Upper lobe of right lung (tissue), 1 donor: ENCODE results near the gene GAL3ST2. TPM values are rescaled to one million over a fixed set of nuclear protein-coding genes. Genes with fewer than 3 reads are reported as not detected.
"Not testable (repeated sequence)": the region's sequence is repeated elsewhere in the genome, so short reads cannot be mapped to it uniquely, and the experiment has no call there.

Experiments used
- ATAC-seq: fragments of 200-7000 bp; cut with Tn5 transposase; one replicate; pipeline ENCODE4 v1.9.1; 2020; ENCODE audit warnings: mild to moderate bottlenecking, moderate library complexity
- DNase-seq: peaks from one replicate; pipeline ENCODE4 v3.0.0-alpha.2; 2020
- H3K27ac ChIP-seq: fragments of 200-600 bp; one replicate; pipeline ENCODE4 v1.8.0; 2022
- H3K27me3 ChIP-seq: fragments of 200-600 bp; one replicate; pipeline ENCODE4 v1.8.0; 2022; ENCODE audit warnings: mild to moderate bottlenecking
- H3K36me3 ChIP-seq: fragments of 200-600 bp; one replicate; pipeline ENCODE4 v1.8.0; 2022
- H3K4me1 ChIP-seq: fragments of 200-600 bp; one replicate; pipeline ENCODE4 v1.8.0; 2022
- H3K4me3 ChIP-seq: fragments of 200-600 bp; one replicate; pipeline ENCODE4 v1.8.0; 2022; ENCODE audit warnings: mild to moderate bottlenecking
- H3K9me3 ChIP-seq: fragments of 200-600 bp; one replicate; pipeline ENCODE4 v1.8.0; 2022
- intact Hi-C: fragments of 100-400 bp; cut with DNase I; formaldehyde crosslinking; loops from one replicate; pipeline ENCODE4 v1.11.0; 2022
- total RNA-seq: library from RNA; stranded (reverse); fragmentation: NEBNext Ultra II Directional; extraction: Animal tissue kit (Norgen Biotek cat#: 25700); gene quantifications from one replicate; pipeline ENCODE4 v1.2.1, GENCODE V29; 2021
- TF ChIP-seq, protein P1 (sequence below): fragments of 200-600 bp; IDR thresholded peaks from one replicate; pipeline ENCODE4 v1.8.0; 2022; ENCODE audit warnings: antibody characterized with exemption
- donor health status: DM: no; HTN: yes; CAD: no; lungs with severe emphysema.

GAL3ST2 gene
- total RNA-seq, 1 donor from 2014 or later = not detected

DNA sequence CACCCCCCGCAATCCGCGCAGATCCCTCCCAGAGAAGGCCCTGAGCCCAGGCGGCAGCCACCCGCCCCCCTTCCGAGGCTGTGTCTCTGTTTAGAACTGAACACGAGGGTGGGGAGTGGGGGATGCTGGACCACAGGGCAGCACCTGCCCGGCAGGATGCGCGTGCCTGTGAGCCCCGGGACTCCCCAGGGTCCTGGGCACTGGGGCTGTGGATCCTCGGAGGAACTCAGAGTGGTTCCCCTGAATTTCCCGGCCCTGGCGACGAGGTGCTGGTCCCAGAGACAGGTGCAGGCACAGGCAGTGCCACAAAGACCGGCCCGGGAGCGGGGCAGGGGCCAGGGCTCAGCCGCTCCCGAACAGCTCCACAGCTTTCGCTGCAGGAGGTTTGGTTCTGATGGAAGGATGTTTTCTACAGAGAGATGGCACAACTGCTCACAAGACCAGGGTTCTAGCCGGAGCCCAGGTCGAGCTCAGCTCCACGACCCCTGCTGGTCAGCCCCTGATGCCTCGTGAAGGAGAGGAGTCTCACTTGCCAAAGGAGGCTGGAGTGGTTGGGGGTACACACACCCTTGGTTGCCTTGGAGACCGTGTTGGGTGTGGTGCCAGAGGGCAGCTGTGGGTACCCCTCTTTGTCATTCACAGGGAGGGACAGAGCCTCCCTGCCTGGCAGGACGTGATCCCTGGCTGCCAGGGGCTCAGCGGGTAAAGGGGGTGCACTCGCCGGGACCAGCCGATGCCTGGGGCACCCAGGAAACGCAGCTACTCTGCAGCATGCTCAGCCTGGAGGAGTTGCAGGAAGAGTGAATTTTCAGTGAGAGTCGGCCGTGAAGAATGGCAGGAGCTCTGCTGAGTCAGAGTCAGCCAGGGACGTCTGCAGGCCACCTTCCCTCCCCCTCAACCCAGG lies 28.0 kb downstream of the GAL3ST2 start:
- H3K9me3 ChIP-seq = no peaks in the 10 kb centered on the region
- TF ChIP-seq, protein P1, sequence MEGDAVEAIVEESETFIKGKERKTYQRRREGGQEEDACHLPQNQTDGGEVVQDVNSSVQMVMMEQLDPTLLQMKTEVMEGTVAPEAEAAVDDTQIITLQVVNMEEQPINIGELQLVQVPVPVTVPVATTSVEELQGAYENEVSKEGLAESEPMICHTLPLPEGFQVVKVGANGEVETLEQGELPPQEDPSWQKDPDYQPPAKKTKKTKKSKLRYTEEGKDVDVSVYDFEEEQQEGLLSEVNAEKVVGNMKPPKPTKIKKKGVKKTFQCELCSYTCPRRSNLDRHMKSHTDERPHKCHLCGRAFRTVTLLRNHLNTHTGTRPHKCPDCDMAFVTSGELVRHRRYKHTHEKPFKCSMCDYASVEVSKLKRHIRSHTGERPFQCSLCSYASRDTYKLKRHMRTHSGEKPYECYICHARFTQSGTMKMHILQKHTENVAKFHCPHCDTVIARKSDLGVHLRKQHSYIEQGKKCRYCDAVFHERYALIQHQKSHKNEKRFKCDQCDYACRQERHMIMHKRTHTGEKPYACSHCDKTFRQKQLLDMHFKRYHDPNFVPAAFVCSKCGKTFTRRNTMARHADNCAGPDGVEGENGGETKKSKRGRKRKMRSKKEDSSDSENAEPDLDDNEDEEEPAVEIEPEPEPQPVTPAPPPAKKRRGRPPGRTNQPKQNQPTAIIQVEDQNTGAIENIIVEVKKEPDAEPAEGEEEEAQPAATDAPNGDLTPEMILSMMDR = no peak
- H3K27me3 ChIP-seq = peaks cover 25% of the 10 kb centered on the region
- peaks cover 6% of the 10 kb centered on the region for H3K4me1 ChIP-seq
- H3K27ac ChIP-seq = no peak overlapping the region
- ATAC-seq = peak; percentile 7
- intact Hi-C loops = no loop called here
- H3K36me3 ChIP-seq = no peaks in the 10 kb centered on the region
- H3K4me3 ChIP-seq = peak overlapping the region; percentile 41
- peak; percentile 61 for DNase-seq

DNA sequence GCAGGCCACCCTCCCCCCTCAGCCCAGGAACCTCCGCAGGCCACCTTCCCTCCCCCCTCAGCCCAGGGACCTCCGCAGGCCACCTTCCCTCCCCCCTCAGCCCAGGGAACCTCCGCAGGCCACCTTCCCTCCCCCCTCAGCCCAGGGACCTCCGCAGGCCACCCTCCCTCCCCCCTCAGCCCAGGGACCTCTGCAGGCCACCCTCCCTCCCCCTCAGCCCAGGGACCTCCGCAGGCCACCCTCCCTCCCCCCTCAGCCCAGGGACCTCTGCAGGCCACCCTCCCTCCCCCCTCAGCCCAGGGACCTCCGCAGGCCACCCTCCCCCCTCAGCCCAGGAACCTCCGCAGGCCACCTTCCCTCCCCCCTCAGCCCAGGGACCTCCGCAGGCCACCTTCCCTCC lies 29.6 kb downstream of the GAL3ST2 start:
- ATAC-seq, H3K36me3 ChIP-seq, intact Hi-C loops, H3K4me1 ChIP-seq, H3K9me3 ChIP-seq, DNase-seq, H3K27ac ChIP-seq, H3K4me3 ChIP-seq: not testable (repeated sequence)
- H3K27me3 ChIP-seq = peaks cover 25% of the 10 kb centered on the region

DNA sequence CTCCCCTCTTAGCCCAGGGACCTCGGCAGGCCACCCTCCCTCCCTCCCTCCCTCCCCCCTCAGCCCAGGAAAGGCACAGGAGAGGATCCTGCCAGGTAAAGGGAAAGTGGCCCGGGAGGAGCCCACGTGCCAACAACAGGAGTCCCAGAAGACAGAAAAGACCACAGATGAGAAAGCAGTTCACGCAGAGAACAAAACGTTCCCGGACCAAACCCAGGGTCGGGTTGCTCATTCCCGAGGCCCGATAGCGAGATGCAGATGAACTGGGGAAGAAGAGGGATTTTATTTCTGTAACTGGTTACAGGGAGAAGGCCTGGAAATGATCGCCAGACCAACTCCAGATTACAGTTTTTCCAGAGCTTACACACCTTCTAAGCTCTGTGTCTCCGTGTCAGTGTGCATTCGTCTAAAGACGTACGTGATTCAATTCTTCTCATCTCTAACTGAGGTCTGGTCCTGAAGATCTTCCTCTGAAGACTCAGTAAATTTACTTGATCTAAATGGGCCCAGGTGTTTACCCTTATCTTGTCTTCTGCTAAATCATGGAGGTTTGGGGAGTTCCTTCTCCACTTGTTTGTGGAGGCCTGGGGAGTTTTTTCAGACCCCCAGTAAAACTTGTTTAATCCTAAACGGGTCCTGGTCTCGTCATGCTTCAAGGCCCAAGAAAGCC lies 31.6 kb downstream of the GAL3ST2 start:
- no peak overlapping the region for H3K27ac ChIP-seq
- H3K4me1 ChIP-seq = peaks cover 6% of the 10 kb centered on the region
- H3K9me3 ChIP-seq = no peaks in the 10 kb centered on the region
- intact Hi-C loops = no loop called here
- DNase-seq = peak; percentile 43
- H3K27me3 ChIP-seq = peaks cover 18% of the 10 kb centered on the region
- no peak overlapping the region for H3K4me3 ChIP-seq
- ATAC-seq = no peak
- no peaks in the 10 kb centered on the region for H3K36me3 ChIP-seq
- TF ChIP-seq, protein P1 = no peak

DNA sequence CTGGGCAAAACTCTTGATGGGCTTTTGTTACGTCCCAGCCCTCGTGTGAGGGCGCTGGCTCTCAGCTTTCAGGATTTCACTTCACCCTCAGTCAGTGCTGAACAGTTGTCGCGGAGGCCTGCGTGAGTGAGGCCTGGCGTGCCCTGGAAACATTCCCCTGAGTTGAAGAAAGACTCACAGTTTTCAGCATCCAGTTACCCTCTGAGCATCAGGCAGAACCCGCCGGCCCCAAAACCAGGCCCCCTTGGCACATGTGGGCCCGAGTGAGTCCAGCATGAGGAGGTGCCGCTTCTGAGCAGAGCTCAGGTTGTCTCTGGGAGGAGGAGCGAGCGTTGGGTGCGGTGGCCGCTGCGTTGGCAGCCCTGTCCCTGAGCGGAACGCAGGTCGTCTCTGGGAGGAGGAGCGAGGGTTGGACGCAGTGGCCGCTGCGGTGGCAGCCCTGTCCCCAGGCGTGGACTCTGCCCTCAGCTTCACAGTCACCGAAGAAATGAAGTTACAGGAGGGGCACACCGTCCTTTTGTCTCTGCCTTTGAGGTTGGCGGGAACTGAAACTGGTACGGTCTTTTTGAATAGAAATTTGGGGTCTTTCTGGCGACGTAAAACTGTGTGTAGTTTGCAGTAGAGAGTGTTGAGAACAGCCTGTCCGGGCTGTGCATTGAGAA lies 32.2 kb downstream of the GAL3ST2 start, which contains the start of gene NEU4:
TSS of gene NEU4 (plus strand) at position 473 of the 662 bp plus-strand sequence. CDS start 5,292 bp downstream, outside the sequence.
- no peak for ATAC-seq

DNA sequence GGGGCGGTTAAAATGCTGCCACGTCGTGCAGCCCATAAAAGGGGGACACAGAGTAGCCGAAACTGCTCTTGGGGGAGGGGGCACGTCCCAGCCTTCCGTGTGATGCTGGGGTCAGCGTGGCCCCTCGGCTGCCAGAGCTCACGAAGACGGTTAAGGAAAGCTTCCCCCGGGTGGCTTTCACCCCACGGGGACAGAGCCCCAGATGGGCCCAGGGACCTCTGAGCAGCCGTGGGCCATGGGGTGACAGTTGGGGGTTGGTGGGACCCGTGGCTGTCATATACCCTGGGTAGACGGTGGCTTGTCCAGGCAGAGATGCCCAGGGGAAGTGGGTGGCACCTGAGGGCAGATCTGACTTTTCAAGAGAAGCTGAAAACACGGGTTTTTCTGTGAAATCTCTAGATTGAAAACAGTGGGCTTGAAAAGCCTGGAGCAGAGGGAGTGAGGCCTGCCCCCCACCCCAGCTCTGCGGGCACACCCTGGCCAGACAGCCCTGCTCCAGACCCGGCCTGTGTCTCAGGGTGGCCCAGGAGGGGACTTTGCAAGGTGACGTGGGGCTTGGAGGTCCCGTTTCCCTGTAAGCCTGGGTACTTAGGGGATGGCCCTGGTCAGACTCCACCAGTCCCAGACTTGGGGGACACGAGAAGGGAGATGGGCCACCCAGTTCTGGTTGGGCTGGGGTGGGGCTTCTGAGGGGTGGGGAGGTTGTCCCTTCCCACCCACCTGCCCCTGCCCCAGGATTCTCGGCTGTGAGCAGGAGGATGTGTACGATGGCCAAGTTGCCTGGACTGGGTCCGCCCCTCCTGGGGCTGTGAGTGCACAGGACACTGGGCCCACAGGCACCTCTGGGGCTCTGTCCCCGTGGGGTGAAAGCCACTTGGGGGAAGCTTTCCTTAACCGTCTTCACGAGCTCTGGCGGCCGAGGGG lies 33.0 kb downstream of the GAL3ST2 start:
- Histone ChIP-seq H3K4me3 (no peak overlapping the region), H3K27ac (no peak overlapping the region), H3K9me3 (no peaks in the 10 kb centered on the region), H3K36me3 (no peaks in the 10 kb centered on the region), H3K4me1 (no peaks in the 10 kb centered on the region), H3K27me3 (peaks cover 3% of the 10 kb centered on the region)
- no peak for ATAC-seq
- intact Hi-C loops = no loop called here
- peak; percentile 55 for DNase-seq
- TF ChIP-seq, protein P1 = no peak

More for the DNA sequence above, 32.2 kb downstream of the GAL3ST2 start, which contains the start of gene NEU4:
- DNase-seq = peak; percentile 52
- TF ChIP-seq, protein P1 = no peak
- H3K36me3 ChIP-seq = no peaks in the 10 kb centered on the region
- H3K27me3 ChIP-seq = peaks cover 11% of the 10 kb centered on the region
- intact Hi-C loops = no loop called here
- H3K27ac ChIP-seq = no peak within 1 kb of the TSS
- no peaks in the 10 kb centered on the region for H3K9me3 ChIP-seq
- H3K4me1 ChIP-seq = peaks cover 4% of the 10 kb centered on the region
- H3K4me3 ChIP-seq = no peak within 1 kb of the TSS
